Islet of Langerhans (tissue), 1 donor: ENCODE results near the gene KRTAP5-2.
"Not testable (repeated sequence)": the region's sequence is repeated elsewhere in the genome, so short reads cannot be mapped to it uniquely, and the experiment has no call there.

ENCODE experiments used
- FAIRE-seq: peaks from one replicate; lab custom pipeline; 2011; peaks lifted over from hg19 to GRCh38; lab: Jason Lieb, UNC

The KRTAP5-2 gene

GRCh38 chr11:1597994-1598380 is at the start of gene KRTAP5-2:
TSS of gene KRTAP5-2 (minus strand) at chr11:1598294. CDS start at chr11:1598250, 44 bp downstream.
- FAIRE-seq: no peak

- FAIRE-seq: not testable (repeated sequence)
Observed at GRCh38 chr11:1646540-1646939, 48.4 kb upstream of the KRTAP5-2 start.

- FAIRE-seq: no peak
Observed at GRCh38 chr11:1645357-1645821, 47.3 kb upstream of the KRTAP5-2 start.

GRCh38 chr11:1644601-1645356 is 46.7 kb upstream of the KRTAP5-2 start:
- no peak for FAIRE-seq

GRCh38 chr11:1643146-1643690 is 45.1 kb upstream of the KRTAP5-2 start:
- no peak for FAIRE-seq

- no peak for FAIRE-seq
Observed at GRCh38 chr11:1642288-1643145, 44.4 kb upstream of the KRTAP5-2 start.

GRCh38 chr11:1641096-1641495 is 43.0 kb upstream of the KRTAP5-2 start:
- FAIRE-seq: no peak

- no peak for FAIRE-seq
Observed at GRCh38 chr11:1640076-1640946, 42.2 kb upstream of the KRTAP5-2 start.

- FAIRE-seq: no peak
Observed at GRCh38 chr11:1639666-1640065, 41.6 kb upstream of the KRTAP5-2 start.

- FAIRE-seq: no peak
Observed at GRCh38 chr11:1639102-1639620, 41.1 kb upstream of the KRTAP5-2 start.

- FAIRE-seq: no peak
Observed at GRCh38 chr11:1638344-1638743, 40.2 kb upstream of the KRTAP5-2 start.

GRCh38 chr11:1637628-1638027 is 39.5 kb upstream of the KRTAP5-2 start:
- FAIRE-seq: no peak

- FAIRE-seq: no peak
Observed at GRCh38 chr11:1636291-1636950, 38.3 kb upstream of the KRTAP5-2 start.

- no peak for FAIRE-seq
Observed at GRCh38 chr11:1633864-1634263, 35.8 kb upstream of the KRTAP5-2 start.

- FAIRE-seq: no peak
Observed at GRCh38 chr11:1632053-1632714, 34.1 kb upstream of the KRTAP5-2 start.

GRCh38 chr11:1631066-1631568 is 33.0 kb upstream of the KRTAP5-2 start:
- no peak for FAIRE-seq

- FAIRE-seq: no peak
Observed at GRCh38 chr11:1630271-1630670, 32.2 kb upstream of the KRTAP5-2 start.

- FAIRE-seq: no peak
Observed at GRCh38 chr11:1629326-1630185, 31.5 kb upstream of the KRTAP5-2 start, which contains the start of gene KRTAP5-5. TSS of gene KRTAP5-5 (plus strand) at chr11:1629775. CDS start at chr11:1629841, 66 bp downstream.
